Measurements from ENCODE around the gene GM2A. TPM values are rescaled to one million over a fixed set of nuclear protein-coding genes. Genes with fewer than 3 reads are reported as not detected.

GM2A gene
- 10 to 100 TPM; 29.6 to 39.3 (median 33.3) TPM for polyA plus RNA-seq (ENCODE audit: insufficient read depth in 1 of 5, insufficient read length in 5 of 5, low replicate concordance in 1 of 5)
- long read RNA-seq, donor 1, transcript GM2A-201 (4 exons, 3,896 nt) = major isoform, 8 of 13 reads
- long read RNA-seq, donor 1, partial matches to known transcripts = 5 of 13 reads
- long read RNA-seq, donor 1, other reads (novel, unspliced or antisense) = 0 of 13 reads
- long read RNA-seq, donor 2, transcript GM2A-201 (4 exons, 3,896 nt) = major isoform, 9 of 9 reads
- long read RNA-seq, donor 2, partial matches to known transcripts = 0 of 9 reads
- long read RNA-seq, donor 2, other reads (novel, unspliced or antisense) = 0 of 9 reads
- long read RNA-seq, donor 3, partial matches to known transcripts = 0 of 3 reads
- long read RNA-seq, donor 3, other reads (novel, unspliced or antisense) = 0 of 3 reads
- long read RNA-seq, donor 4, transcript GM2A-201 (4 exons, 3,896 nt) = major isoform, 7 of 7 reads
- long read RNA-seq, donor 4, partial matches to known transcripts = 0 of 7 reads
- long read RNA-seq, donor 4, other reads (novel, unspliced or antisense) = 0 of 7 reads
- long read RNA-seq, donor 5, transcript GM2A-201 (4 exons, 3,896 nt) = major isoform, 7 of 7 reads
- long read RNA-seq, donor 5, partial matches to known transcripts = 0 of 7 reads
- long read RNA-seq, donor 5, other reads (novel, unspliced or antisense) = 0 of 7 reads
- long read RNA-seq, donor 6, transcript GM2A-201 (4 exons, 3,896 nt) = major isoform, 15 of 78 reads
- long read RNA-seq, donor 6, partial matches to known transcripts = 63 of 78 reads
- long read RNA-seq, donor 6, other reads (novel, unspliced or antisense) = 0 of 78 reads
- long read RNA-seq, donor 7, transcript GM2A-201 (4 exons, 3,896 nt) = major isoform, 8 of 14 reads
- long read RNA-seq, donor 7, partial matches to known transcripts = 0 of 14 reads
- long read RNA-seq, donor 7, other reads (novel, unspliced or antisense) = 6 of 14 reads
- long read RNA-seq, donor 8, partial matches to known transcripts = 24 of 25 reads
- long read RNA-seq, donor 8, other reads (novel, unspliced or antisense) = 0 of 25 reads

GRCh38 chr5:151252762-151253604 lies at the start of gene GM2A:
Gene GM2A (plus strand): TSS chr5:151253185. CDS start chr5:151253217, 32 bp downstream.
- peak; percentile 99 for DNase-seq

GRCh38 chr5:151204051-151204450 lies 48.9 kb upstream of the GM2A start:
- DNase-seq = no peak

GRCh38 chr5:151205411-151205810 lies 47.6 kb upstream of the GM2A start:
- no peak for DNase-seq

GRCh38 chr5:151208481-151208914 lies 44.5 kb upstream of the GM2A start:
- no peak for DNase-seq

DNA sequence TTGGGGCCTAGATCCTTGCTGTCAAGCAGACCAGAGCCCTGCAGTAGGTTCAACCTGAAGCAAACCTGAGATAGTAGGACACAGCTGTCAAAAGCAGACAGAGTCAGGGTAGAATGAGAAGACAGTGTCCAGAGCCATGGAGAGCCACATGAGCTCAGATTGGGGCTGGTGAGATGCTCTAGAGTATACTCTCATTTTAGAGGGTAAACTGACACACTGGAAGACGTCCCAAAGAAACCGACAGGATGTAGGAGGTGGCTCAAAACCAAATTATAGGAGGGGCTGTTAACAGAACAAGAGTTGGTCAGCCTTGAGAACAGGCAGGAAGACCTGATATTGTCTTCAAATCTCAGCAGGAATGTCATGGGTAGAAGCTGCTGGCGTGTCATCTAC lies 40.6 kb upstream of the GM2A start:
- no peak for DNase-seq

GRCh38 chr5:151213803-151214613 lies 39.0 kb upstream of the GM2A start:
- DNase-seq = no peak

GRCh38 chr5:151214614-151215545 lies 38.1 kb upstream of the GM2A start:
- DNase-seq = no peak

DNA sequence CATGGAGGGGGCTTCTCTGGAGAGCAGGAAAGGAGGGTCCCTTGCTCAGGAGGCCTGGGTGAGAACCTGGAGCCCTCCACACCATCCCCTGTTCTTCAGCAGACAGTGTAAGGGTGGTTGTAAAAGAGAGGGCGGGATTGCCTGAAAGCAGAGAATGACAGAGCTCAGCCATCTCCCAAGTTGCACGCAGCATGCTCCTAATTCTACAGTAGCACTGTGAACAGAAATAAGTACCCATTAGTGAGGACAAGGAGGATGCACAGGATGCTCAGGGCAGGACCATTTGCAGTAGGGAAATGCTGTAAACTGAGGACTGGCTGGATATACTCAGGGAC lies 37.5 kb upstream of the GM2A start:
- no peak for DNase-seq

DNA sequence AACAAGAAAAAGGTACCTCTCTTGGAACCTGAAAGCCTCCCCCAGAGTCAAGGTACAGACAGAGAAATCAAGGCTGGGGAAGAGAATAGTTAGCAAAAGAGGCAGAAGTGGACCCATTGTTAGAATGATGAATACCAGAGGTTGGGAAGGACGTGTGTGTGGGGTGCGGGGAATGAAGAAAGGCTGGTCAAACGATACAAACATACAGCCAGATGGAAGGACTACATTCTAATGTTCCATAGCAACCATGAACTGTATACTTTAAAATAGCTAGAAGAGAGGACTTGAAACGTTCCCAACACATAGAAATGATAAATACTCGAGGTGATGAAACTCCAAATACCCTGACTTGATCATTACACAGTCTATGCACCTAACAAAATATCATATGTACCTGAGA lies 36.2 kb upstream of the GM2A start:
- no peak for DNase-seq

- DNase-seq = no peak
These were observed 34.8 kb upstream of the GM2A start for GRCh38 chr5:151218177-151218576.

- DNase-seq = no peak
These were observed 33.8 kb upstream of the GM2A start for GRCh38 chr5:151219138-151219537.

GRCh38 chr5:151219789-151220188 lies 33.2 kb upstream of the GM2A start:
- DNase-seq = no peak

DNA sequence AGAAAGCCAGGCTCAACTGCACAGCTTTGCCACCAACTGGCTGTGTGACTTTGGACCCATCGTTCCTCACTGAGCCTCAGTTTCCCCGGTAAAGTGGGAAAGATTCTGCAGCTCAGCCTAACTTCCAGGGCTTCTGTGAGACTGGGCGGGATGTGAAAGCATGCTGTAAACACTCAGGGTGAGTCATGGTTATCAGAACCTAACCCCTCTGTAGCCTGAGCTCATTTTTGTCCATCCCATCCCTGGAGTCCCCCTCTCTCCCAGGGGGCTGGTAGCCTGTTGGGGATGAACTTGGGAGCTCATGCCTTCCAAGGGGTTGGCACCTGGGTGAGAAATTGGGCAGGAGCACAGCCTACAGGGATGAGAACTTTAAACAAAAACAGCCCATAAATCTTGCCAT lies 31.4 kb upstream of the GM2A start:
- no peak for DNase-seq

DNA sequence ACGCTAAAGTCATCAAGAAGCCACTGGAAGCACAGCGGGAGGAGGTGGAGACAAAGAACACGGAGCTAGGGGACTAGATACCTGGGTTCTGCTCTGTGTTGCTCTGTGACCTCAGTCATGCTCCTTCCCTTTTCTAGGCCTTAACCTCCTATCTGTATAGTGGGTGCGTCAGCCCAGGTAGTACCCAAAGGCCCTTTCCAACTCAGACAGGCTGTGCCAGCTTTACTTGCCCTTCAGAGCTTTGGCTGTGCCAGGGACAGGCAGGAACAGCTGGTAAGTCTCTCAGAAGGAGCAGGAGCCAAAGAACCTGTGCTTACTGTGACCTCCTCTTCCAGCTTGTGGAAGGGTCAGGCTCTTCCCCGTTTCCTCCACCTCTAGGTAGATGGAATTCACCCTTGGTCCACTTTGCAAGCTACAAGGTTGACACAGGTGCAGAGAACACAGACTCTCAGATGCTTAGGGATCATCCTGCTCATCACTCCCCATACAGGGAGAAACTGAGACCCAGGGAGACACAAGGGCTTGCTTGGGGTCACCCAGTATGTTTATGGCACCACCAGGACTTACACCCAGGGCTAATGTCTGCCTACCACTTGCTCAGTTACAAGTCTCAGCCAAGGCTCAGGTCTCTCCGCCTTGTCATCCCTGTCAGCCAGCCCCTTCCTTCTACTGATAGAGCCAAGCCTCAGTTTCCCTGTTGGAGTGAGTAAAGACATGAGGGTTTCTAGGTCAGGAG lies 30.8 kb upstream of the GM2A start:
- no peak for DNase-seq

DNA sequence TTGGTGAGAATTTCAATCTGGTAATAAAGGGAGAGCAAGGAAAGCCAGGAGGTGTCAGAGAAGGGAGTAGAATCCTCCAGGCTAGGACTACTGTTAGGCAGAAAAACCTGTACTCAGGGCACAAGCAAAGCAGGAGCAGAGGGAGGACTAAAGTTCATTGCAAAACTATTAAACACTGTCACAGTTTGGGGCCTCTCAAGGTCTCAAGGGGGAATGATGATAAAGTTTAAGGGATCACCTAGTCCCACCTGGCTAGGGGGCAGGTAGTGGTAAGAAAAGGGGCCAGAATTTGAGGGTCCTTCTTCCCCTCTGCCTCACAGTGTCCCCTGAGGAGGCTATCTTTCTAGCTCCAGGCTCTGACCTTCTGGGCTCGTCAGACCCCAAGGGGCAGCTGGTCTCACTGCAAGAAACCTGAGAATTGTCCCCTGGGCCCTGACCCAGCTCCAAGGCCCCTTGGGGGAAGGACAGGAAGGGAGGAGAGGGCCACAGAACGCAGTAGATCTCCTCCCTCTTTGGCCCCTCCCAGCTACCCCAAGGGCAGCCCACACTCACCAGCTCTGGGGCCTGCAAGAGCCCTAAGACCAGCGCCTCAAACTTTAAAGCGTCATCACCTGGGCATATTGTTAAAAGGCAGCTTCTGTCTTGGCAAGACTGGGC lies 30.1 kb upstream of the GM2A start:
- DNase-seq = no peak

GRCh38 chr5:151223447-151224264 lies 29.3 kb upstream of the GM2A start, which contains the start of gene CCDC69:
Gene CCDC69 (minus strand): TSS chr5:151224092. CDS start chr5:151223970, 122 bp downstream.
- peak; percentile 54 to 68 for DNase-seq

DNA sequence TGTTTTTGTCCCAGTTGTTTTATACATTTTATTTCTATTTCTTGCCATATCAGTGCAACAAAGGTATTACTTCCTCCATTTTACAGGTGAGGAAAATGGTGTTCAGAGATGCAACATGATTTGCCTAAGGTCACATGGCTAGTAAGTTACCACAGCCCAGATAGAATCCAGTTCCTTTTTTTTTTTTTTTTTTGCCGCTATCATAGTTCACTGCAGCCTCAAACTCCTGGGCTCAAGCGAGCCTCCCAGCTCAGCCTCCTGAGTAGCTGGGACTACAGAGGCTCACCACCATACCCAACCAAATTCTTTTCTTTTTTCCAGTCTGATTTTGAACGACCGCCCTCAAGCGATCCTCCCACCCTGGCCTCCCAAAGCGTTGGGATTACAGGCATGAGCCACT lies 28.6 kb upstream of the GM2A start:
- DNase-seq = no peak
